Neural cell (in vitro differentiated cells): Measurements from ENCODE around the gene EVI2A. TPM values are rescaled to one million over a fixed set of nuclear protein-coding genes. Genes with fewer than 3 reads are reported as not detected.

Experiments used
- H2AFZ ChIP-seq: fragments of 200-600, 300-800 bp; sonication (generic), shearing (Covaris generic); 2 replicates; pipeline ENCODE4 v1.6.0; 2014; ENCODE audit warnings: low read depth, mild to moderate bottlenecking, antibody characterized with exemption, low read length, moderate library complexity
- H3F3A ChIP-seq: fragments of 200-600 bp; shearing (Covaris generic); 2 replicates; pipeline ENCODE4 v1.6.1; 2016; ENCODE audit warnings: mild to moderate bottlenecking, moderate library complexity, mixed read lengths, antibody characterized with exemption, low read length; ENCODE audit not compliant: insufficient read depth, poor library complexity, severe bottlenecking
- H3K27ac ChIP-seq: fragments of 200-600, 300-800 bp; sonication (generic), shearing (Covaris generic); 2 replicates; pipeline ENCODE4 v1.5.1; 2014; ENCODE audit warnings: mild to moderate bottlenecking, low read length, moderate library complexity
- H3K27me3 ChIP-seq: fragments of 300-800, 200-600 bp; sonication (generic), shearing (Covaris generic); 2 replicates; pipeline ENCODE4 v1.6.0; 2014; ENCODE audit warnings: mild to moderate bottlenecking, low read depth, low read length, moderate library complexity; ENCODE audit not compliant: insufficient read depth
- H3K36me3 ChIP-seq: fragments of 300-800, 200-600 bp; sonication (generic), shearing (Covaris generic); 2 replicates; pipeline ENCODE4 v1.5.1; 2014; ENCODE audit warnings: mild to moderate bottlenecking, antibody characterized with exemption, low read length, moderate library complexity; ENCODE audit not compliant: insufficient read depth
- H3K4me2 ChIP-seq: fragments of 300-800, 200-600 bp; sonication (generic), shearing (Covaris generic); 2 replicates; pipeline ENCODE4 v1.6.0; 2014; ENCODE audit warnings: mild to moderate bottlenecking, low read length
- H3K4me3 ChIP-seq: fragments of 300-800, 200-600 bp; sonication (generic), shearing (Covaris generic); 2 replicates; pipeline ENCODE4 v1.5.1; 2014; ENCODE audit warnings: mild to moderate bottlenecking, low read length, moderate library complexity
- H3K79me2 ChIP-seq: fragments of 200-600 bp; shearing (Covaris generic); replicated peaks from 2 replicates; pipeline ENCODE4 v1.6.0; 2014; ENCODE audit warnings: mild to moderate bottlenecking, low read length, moderate library complexity; ENCODE audit not compliant: insufficient read depth
- H3K9ac ChIP-seq: fragments of 300-800, 200-600 bp; sonication (generic), shearing (Covaris generic); 2 replicates; pipeline ENCODE4 v1.6.1; 2016; ENCODE audit warnings: mild to moderate bottlenecking, low read length, mixed read lengths
- H3K9me2 ChIP-seq: fragments of 200-600 bp; shearing (Covaris generic); 2 replicates; pipeline ENCODE4 v1.6.1; 2016; ENCODE audit warnings: mild to moderate bottlenecking, low read length, mixed read lengths; ENCODE audit not compliant: insufficient read depth
- H3K9me3 ChIP-seq: fragments of 200-600, 300-800 bp; sonication (generic), shearing (Covaris generic); 2 replicates; pipeline ENCODE4 v1.6.1; 2016; ENCODE audit warnings: mild to moderate bottlenecking, mixed run types, low read length, moderate library complexity, mixed read lengths
- H4K20me1 ChIP-seq: fragments of 200-600 bp; shearing (Covaris generic); 2 replicates; pipeline ENCODE4 v1.6.1; 2016; ENCODE audit warnings: mild to moderate bottlenecking, mixed run types; ENCODE audit not compliant: insufficient read depth
- EP300 ChIP-seq: fragments of 450-650 bp; conservative IDR thresholded peaks from 2 replicates; pipeline ENCODE4 v1.6.1; 2014; ENCODE audit warnings: antibody characterized with exemption, mild to moderate bottlenecking, moderate library complexity; ENCODE audit not compliant: poor library complexity, severe bottlenecking
- EZH2 ChIP-seq: fragments of 200-600, 300-800 bp; shearing (Covaris generic), sonication (generic); IDR thresholded peaks from 2 replicates; pipeline ENCODE4 v1.6.1; 2014; ENCODE audit warnings: antibody characterized with exemption, low read length, borderline replicate concordance, mild to moderate bottlenecking; ENCODE audit not compliant: insufficient read depth, poor library complexity, severe bottlenecking
- MXI1 ChIP-seq: fragments of 450-650 bp; conservative IDR thresholded peaks from 2 replicates; pipeline ENCODE4 v1.6.1; 2014; ENCODE audit warnings: antibody characterized with exemption, mild to moderate bottlenecking; ENCODE audit not compliant: poor library complexity, severe bottlenecking
- POLR2AphosphoS5 ChIP-seq: IDR thresholded peaks from 2 replicates; pipeline ENCODE4 v1.6.1; 2012
- RAD21 ChIP-seq: fragments of 450-650 bp; conservative IDR thresholded peaks from 2 replicates; pipeline ENCODE4 v1.6.1; 2014; ENCODE audit warnings: antibody characterized with exemption, mild to moderate bottlenecking, moderate library complexity
- SMC3 ChIP-seq: fragments of 450-650 bp; conservative IDR thresholded peaks from 2 replicates; pipeline ENCODE4 v1.6.1; 2014; ENCODE audit warnings: antibody characterized with exemption, mild to moderate bottlenecking, moderate library complexity; ENCODE audit not compliant: poor library complexity
- TAF1 ChIP-seq: IDR thresholded peaks from 2 replicates; pipeline ENCODE4 v1.6.1; 2012; ENCODE audit warnings: low read depth
- polyA plus RNA-seq: library from polyadenylated mRNA; depleted of rRNA; stranded (reverse); fragments of >200 nt; gene quantifications from 2 replicates; pipeline ENCODE4 v1.2.3, GENCODE V29; 2014
- TF ChIP-seq, protein P1 (sequence below): fragments of 450-650 bp; IDR thresholded peaks from 2 replicates; pipeline ENCODE4 v1.5.1; 2014; ENCODE audit warnings: antibody characterized with exemption, mild to moderate bottlenecking, moderate library complexity; ENCODE audit not compliant: poor library complexity, severe bottlenecking
- TF ChIP-seq, protein P2 (sequence below): IDR thresholded peaks from 2 replicates; pipeline ENCODE4 v1.6.1; 2012; ENCODE audit warnings: borderline replicate concordance

EVI2A gene
- polyA plus RNA-seq, 1 donor from 2014 or later: not detected

DNA sequence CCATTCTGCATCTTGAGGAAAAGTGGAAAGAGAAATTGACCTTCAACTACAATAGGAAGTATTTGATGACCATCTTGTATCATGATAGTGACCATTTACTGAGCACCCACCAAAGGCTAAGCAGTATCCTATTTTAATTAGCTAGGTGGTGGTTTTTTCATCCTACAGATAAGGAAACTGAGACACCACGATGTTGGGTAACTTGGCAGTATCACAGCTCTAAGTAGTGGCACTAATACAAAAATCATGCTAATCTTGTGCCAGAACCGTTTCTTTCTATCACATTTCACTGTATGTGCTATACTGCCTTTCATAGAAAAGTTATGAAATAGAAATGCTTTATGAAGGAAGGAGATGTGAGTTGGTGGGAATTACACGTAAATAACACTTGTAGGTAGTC lies 9.9 kb downstream of the EVI2A start:
- Histone ChIP-seq H2AFZ (no peak overlapping the region), H3F3A (no peaks in the 10 kb centered on the region), H3K79me2 (no peaks in the 10 kb centered on the region), H3K4me2 (no peak overlapping the region), H3K36me3 (no peaks in the 10 kb centered on the region), H3K27ac (no peak overlapping the region), H3K4me3 (no peak overlapping the region), H3K9me2 (no peaks in the 10 kb centered on the region), H3K9ac (no peak overlapping the region), H3K27me3 (no peaks in the 10 kb centered on the region), H3K9me3 (no peaks in the 10 kb centered on the region), H4K20me1 (no peaks in the 10 kb centered on the region)
- TF ChIP-seq, protein P1, sequence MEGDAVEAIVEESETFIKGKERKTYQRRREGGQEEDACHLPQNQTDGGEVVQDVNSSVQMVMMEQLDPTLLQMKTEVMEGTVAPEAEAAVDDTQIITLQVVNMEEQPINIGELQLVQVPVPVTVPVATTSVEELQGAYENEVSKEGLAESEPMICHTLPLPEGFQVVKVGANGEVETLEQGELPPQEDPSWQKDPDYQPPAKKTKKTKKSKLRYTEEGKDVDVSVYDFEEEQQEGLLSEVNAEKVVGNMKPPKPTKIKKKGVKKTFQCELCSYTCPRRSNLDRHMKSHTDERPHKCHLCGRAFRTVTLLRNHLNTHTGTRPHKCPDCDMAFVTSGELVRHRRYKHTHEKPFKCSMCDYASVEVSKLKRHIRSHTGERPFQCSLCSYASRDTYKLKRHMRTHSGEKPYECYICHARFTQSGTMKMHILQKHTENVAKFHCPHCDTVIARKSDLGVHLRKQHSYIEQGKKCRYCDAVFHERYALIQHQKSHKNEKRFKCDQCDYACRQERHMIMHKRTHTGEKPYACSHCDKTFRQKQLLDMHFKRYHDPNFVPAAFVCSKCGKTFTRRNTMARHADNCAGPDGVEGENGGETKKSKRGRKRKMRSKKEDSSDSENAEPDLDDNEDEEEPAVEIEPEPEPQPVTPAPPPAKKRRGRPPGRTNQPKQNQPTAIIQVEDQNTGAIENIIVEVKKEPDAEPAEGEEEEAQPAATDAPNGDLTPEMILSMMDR: no peak
- TF ChIP-seq POLR2AphosphoS5: no peak
- no peak for TF ChIP-seq EZH2
- TF ChIP-seq EP300: no peak
- TF ChIP-seq RAD21: no peak
- TF ChIP-seq MXI1: no peak
- no peak for TF ChIP-seq SMC3
- TF ChIP-seq, protein P2, sequence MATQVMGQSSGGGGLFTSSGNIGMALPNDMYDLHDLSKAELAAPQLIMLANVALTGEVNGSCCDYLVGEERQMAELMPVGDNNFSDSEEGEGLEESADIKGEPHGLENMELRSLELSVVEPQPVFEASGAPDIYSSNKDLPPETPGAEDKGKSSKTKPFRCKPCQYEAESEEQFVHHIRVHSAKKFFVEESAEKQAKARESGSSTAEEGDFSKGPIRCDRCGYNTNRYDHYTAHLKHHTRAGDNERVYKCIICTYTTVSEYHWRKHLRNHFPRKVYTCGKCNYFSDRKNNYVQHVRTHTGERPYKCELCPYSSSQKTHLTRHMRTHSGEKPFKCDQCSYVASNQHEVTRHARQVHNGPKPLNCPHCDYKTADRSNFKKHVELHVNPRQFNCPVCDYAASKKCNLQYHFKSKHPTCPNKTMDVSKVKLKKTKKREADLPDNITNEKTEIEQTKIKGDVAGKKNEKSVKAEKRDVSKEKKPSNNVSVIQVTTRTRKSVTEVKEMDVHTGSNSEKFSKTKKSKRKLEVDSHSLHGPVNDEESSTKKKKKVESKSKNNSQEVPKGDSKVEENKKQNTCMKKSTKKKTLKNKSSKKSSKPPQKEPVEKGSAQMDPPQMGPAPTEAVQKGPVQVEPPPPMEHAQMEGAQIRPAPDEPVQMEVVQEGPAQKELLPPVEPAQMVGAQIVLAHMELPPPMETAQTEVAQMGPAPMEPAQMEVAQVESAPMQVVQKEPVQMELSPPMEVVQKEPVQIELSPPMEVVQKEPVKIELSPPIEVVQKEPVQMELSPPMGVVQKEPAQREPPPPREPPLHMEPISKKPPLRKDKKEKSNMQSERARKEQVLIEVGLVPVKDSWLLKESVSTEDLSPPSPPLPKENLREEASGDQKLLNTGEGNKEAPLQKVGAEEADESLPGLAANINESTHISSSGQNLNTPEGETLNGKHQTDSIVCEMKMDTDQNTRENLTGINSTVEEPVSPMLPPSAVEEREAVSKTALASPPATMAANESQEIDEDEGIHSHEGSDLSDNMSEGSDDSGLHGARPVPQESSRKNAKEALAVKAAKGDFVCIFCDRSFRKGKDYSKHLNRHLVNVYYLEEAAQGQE: no peak
- TF ChIP-seq TAF1: no peak

DNA sequence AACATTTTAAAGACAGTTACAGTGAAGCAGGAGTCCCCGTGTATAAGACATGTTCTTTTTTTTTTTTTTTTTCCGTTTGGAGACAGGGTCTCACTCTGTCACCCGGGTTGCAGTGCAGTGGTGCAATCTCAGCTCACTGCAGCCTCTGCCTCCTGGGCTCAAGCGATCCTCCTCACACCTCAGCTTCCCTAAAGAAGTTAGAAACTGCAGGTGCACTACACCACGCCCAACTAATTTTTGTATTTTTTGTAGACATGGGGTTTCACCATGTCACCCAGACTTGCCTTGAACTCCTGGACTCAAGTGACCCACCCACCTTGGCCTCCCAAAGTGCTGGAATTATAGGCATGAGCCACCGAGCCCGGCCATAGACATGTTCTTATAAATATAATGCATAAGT lies 10.5 kb downstream of the EVI2A start:
- no peak for TF ChIP-seq EZH2
- TF ChIP-seq, protein P1: no peak
- TF ChIP-seq RAD21: no peak
- no peak for TF ChIP-seq EP300
- TF ChIP-seq, protein P2: no peak
- no peak for TF ChIP-seq POLR2AphosphoS5
- no peak for TF ChIP-seq TAF1
- no peak for TF ChIP-seq MXI1
- TF ChIP-seq SMC3: no peak
- no peaks in the 10 kb centered on the region for H3F3A ChIP-seq
- H2AFZ ChIP-seq: no peak overlapping the region
- no peaks in the 10 kb centered on the region for H4K20me1 ChIP-seq
- no peaks in the 10 kb centered on the region for H3K9me3 ChIP-seq
- no peaks in the 10 kb centered on the region for H3K27me3 ChIP-seq
- no peak overlapping the region for H3K4me2 ChIP-seq
- H3K9ac ChIP-seq: no peak overlapping the region
- no peaks in the 10 kb centered on the region for H3K36me3 ChIP-seq
- no peak overlapping the region for H3K27ac ChIP-seq
- H3K9me2 ChIP-seq: no peaks in the 10 kb centered on the region
- no peak overlapping the region for H3K4me3 ChIP-seq
- H3K79me2 ChIP-seq: no peaks in the 10 kb centered on the region
